Fibroblast of skin of left biceps (primary cell): ENCODE data around the gene PRIMPOL.
A peak's percentile ranks its signal among the peaks of the same experiment; 100 is the strongest.
"Not testable (repeated sequence)": the region's sequence is repeated elsewhere in the genome, so short reads cannot be mapped to it uniquely, and the experiment has no call there.

Source experiments
- DNase-seq, 2 experiments: peaks; one replicate each; pipeline ENCODE4 v3.0.0-alpha.2; 2013; ENCODE audit warnings: low read depth in 2 of 2

Gene PRIMPOL

DNA sequence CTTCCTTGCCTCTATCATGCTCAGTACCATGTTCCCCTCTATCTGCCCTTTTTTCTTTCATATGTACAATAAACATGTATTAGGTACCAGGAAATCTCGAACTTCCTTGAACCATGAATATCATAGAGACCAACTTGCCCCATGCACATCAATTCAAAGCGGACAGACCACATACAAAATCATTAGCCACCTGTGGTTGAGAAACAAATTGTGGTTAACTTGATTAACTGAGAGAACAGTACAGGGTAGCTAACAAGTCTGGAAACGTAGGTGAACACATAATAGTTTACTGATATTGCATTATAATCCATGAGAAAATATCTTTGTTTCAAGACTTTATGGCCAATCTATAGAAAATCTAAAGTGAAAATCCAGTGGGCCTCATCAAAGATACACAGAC, 8.5 kb upstream of the PRIMPOL start:
- DNase-seq: no peak

DNA sequence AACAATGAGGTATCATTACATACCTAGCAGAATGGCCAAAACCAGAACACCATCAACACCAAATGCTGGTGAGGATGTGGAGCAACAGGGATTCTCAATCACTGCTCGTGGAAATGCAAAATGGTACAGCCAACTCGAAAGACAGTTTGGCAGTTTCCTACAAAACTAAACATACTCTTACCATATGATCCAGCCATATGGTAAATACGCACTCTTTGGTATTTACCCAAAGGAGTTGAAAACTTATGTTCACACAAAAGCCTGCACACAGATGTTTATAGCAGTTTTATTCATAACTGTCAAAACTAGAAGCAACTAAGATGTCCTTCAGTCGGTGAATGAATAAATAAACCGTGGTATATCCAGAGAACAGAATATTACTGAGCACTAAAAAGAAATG, 8.1 kb upstream of the PRIMPOL start:
- DNase-seq: no peak

DNA sequence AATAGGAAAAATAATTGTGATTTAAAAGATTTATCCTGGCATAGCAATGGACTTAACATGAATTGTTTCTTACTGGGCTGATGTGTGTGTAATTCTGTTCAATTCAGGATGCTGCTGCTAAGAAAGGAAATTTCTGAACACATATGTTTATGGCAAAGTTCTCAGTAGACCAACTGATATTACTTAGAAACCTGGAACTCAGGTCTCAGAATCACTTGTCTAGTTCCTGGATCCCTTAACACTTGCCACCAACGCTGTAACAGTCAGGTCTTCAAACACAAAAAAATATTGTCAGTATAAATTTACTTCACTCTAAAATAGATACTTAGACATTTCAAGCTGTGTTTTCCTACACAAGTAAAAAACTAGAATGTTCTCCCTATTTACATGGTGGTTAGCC, 5.8 kb upstream of the PRIMPOL start:
- no peak for DNase-seq

DNA sequence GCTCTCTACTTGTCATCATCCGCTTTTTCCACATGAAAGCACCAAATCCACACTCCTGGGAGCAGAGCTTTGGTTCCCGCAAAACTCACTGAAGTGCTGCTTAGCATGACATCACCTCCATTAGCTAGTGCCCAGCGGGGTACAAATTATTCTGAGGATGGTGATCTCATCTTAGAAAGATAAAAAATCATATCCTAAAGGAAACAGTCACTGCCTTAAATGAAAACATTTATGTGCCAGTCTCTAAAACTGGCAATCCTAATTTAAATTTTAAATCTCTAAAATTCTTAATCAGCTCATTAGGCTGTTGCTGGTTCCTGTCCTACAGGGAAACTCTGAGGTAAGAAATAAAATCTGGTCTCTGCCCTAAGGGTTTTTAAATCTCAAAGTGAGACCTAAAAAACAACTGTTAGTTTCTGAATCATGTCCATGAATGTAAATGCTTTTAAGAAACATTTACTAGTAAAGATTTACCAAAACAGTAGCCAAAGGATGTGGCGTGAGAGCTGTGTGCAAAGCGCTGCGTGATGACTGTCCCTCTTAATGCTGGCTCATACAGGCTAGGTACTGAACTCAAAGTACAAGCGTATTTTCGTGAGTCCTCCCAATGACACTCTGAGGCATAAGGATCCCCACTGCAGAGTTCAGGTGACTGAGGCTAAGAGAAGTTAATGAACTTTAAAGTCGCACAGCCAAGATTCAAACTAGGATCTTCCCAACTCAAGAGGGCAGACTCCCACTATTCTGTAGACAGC, 4.8 kb upstream of the PRIMPOL start:
- no peak for DNase-seq

DNA sequence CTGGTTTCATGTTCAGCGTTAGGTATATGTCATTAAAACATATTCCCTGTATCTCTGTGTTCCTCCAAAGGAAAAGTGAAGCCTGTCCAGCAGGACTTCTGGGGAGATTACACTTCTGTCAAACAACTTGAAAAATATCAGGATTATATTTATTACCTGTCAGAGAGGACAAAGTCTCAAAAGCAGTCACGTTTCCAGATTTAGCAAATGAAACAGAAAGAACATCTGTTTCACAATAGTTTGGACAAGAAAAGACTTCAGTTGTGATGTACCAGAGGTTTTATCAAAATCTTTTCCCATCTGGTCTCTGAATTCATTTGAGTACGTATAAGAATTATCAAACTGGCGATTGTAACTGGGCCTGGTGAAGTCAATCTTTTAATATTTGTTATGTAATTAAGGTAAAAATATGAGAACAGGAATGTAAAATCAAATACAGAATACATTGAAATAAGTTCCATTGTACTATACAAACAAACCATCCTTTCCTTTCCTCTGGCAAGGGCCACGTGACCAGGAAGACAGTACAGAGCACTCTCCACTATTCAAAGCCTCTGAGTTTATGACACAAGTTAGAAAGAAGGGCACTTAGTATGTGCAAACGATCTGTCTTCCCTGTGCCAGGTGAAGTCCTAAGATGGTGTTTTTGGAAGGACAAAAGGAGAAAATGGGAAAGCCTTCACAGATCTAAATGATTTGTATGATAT, 3.5 kb upstream of the PRIMPOL start:
- DNase-seq: no peak

DNA sequence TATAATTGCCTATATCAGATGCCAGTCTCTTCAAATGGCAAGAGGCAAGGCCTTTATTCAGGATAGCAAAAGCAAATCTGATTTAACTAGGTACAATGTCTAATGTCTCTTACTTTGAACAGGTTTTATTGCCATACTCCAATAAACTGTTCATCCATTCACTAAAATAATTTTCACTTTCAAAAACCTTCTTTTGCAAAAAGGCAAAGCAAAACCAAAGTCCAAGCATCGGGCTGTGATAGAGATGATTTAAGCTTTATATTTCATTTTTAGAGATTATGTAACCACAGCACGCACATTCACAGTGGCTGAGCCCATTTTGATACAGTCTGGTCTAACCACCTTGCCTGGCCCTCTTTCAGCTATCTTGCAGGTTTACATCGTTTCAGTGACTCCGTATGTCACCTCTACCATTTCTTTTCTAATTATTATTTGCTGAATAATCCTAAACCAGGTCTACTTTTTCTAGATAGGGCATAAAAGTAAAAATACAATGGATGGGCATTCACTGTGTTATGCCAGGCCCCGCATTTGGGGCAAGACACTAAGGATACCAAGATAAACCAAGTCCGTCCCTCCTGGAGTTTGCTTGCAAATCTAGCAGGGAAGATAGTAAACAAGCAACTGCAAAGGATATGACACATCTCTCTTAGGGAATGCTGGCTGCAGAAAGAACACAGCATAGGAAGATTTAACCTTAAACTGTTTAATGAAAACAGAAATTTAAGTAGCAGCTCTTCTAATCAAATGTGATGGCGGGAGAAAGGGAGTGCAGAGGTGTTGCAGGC, 2.1 kb upstream of the PRIMPOL start:
- no peak for DNase-seq

DNA sequence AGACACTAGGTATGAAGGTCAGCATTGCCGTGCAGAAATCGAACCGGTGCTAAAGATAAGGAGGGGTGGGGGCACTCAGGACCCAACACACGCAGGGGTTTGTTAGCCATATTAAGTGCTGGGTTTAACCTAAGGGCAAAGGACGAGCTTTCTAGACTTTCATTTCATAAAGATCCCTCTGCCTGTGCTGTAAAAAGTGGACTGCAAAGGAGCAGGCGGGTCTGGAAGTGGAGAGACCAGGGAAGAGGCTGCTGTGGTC, 1.6 kb upstream of the PRIMPOL start:
- no peak for DNase-seq

DNA sequence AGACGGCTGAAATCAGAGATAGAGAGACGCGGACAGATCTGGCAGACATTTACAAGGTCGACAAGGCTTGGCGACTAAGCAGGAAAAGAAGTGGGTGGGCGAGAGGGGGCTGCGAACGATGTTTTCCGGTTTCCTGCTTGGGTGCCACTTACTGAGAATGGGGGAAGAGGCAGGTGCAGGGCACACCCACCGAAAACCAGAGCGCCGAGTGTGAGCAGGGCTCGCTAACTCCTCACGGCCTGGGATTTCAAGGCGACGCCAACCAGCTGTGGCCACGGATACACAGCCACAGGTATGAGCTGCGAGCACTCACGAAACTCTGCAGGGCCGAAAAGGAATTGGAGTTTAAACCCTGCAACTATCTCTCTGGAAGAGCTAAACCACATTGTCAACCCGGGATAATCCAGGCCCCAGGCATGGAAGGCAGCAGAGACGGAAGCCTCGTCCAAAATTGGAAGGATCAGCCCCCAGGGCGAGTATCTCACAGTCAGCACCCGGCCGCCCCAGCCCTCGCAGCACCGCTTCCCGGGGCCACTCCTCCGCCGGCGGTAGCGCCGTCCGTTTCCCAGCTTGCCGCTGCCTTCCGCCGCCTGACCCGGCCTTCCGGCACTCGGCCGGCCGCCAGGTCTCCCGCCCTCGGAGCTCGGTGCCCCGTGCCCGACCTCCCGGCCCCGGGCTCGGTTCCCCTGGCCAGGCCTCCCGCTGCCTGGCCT, 1.1 kb upstream of the PRIMPOL start:
- no peak for DNase-seq

DNA sequence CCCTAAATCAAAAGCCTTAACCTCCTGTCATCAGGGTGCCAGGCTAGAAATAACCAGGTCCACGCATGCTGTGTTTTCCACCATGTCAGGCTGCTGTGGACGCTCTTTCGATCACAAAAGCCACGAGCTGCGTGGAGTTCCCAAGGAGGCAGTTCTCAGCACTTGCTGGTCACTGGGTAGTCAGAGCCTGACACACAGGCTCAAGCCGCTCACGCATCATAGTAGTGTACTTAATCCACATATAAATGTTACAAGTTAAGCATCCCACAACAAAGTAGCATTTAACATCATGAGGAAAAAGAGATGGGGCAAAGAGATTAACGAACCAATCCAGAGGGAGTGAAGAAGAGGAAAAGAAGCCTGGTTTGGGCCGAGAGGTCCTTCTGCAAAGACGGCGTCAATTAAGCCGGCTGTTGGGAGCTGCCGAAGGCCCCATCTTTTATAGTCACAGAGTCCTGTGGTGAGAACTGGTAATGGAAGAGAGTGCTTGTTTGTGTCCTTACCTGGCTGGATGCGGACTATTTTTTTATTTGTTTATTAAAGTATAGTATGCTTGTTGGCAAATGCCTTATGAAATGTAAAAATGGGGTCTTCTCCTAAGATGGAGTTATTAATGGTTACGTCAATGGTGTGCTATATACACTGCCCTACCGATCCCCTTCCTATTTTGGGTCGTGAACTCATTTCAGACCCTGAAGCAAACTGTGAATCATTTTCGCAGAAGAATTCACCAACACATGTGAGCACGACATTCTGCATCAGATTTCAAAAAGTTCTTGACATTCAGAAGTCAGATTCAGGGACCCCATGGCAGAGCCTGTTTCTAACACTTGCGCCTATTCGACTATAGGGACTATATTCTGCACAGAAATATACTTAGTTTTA, 675 bp downstream of the PRIMPOL start:
- DNase-seq: no peak

DNA sequence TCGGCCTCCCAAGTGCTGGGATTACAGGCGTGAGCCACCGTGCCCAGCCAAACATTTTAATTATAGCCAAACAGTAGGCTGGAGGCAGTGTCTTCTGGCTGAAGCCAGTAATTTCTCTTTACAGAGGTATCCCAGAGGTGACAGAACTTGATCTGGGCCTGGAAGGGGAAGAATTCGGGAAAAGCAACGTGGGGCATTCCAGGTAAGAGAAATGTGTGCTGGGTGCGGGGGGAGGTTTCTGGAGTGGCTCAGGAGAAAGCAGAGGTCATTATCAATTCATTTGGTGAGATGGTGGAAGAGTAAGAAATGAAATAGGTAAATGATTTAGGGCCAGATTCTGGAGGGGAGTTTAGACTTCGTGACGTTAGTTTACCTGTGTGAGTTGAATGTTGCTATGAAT, 2.4 kb downstream of the PRIMPOL start:
- DNase-seq: no peak

DNA sequence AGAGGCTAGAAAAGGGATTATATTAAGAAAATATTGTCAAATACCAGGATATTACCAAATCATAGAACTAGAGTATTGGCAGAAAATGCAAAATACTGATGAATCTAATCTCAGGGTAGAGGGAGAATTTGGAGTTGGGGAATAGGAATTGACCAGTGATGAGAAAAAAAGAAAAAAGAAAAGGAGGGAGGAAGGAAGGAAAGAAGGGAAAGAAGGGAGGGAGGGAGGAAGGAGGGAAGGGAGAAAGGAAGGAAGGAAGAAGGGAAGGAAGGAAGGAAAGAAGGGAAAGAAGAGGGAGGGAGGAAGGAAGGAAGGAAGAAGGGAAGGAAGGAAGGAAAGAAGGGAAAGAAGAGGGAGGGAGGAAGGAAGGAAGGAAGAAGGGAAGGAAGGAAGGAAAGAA, 3.1 kb downstream of the PRIMPOL start:
- DNase-seq: not testable (repeated sequence)

DNA sequence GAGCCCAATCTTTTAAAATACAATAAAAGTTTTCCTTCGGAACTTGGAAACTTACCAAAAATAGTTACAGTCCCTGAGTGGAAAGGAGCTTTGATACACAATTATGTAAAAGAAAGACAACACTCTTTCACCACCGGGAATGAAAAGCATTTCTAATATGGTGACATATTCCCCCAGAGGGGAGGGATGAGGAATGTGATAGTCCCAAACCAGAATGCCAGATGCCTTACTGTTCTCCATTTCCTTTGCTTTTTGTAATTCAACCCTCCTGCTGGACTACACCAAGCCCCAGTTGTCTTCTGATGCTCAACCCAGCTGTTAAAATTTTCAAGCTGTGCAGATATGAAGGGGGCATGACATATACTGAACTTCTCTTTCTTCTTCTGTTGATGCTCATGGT, 4.1 kb downstream of the PRIMPOL start:
- peak; percentile 37 to 44 for DNase-seq

DNA sequence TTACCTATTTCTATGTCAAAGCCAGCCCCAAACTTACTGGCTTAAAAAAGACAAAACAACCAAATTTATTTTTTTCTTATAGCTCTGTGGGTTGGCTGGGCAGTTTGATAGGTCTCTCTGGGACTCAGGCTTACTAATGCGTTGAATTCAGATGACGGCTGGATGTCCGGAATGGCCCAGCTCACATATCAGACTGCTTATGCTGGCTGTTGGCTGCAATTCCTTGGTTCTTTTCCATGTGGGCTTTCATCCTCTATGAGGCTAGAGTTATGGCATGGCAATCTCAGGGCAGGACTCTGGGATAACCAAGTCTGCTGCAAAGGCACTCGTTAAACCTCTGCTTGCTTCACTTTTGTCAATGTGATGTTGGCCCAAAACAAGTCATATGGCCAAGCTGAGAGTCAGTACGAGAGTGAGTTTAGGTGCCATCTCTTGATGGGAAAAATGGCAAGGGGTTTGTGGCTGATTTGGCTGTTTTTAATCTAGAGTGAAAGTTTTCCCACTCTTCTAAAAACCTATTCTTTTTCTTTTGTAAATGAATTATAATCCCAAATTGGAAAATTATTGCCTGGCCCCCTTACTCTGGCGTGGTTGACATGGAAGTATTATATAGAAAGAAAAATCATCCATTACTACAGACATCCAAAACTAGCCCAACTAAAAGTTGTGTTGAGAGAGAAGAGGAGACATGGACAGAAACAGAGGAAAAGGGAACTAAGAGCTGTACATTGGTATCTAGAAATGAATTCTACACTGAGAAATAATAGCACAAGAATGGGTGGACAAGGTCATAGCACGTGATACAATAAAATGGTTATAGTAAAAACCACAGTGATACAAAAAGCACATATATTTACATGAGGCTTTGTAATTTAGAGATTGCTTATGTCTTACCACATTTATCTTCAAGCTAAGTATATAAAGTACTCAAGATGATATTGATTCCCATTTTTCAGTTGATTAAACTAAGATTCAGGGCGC, 6.6 kb downstream of the PRIMPOL start:
- no peak for DNase-seq

DNA sequence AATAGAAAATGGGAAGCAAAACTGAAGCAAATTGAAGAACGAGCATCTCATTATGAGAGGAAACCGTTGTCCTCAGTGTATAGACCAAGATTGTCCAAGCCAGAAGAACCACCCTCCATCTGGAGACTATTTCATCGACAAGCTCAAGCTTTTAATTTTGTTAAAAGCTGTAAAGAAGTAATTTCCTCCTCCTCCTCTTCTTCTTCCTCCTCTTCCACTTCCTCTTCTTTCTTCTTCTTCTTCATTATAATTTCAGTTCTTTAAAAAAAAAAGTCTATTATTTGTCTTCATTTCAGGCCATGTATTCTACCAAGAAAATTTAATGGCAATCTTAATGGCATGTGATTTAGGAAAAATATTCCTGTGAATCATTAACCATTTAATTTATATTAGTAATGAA, 7.6 kb downstream of the PRIMPOL start:
- no peak for DNase-seq

DNA sequence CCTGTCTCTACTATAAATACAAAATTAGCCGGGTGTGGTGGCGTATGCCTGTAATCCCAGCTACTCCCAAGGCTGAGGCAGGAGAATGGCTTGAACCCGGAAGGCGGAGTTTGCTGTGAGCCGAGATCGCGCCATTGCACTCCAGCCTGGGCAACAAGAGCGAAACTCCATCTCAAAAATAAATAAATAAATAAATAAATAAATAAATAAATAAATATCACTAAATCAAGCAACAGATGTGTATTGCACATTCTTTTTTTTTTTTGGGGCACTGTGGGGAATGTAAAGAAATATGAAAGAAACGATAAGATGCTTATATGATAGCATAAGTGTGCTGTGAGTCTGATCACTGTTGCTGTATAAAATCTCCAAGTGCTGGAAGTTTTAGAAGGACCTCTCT, 8.3 kb downstream of the PRIMPOL start:
- not testable (repeated sequence) for DNase-seq

DNA sequence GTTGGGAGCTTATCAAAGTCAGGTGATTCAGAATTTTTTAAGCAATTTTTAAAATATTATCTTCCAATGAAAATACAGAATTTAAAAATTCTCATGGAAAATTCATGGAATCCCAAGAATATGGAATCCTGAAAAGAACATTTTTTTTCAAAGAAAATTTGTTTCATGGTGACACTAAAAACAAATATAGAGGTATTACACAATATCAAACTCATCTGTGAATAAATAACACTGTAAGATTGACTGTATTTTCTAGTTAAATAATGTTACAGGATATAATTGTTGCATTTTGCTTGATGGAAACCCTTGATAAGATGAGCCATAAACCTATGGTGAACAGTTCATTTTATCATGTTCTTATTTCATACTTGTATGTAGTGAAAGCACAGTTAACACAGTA, 11.4 kb downstream of the PRIMPOL start:
- no peak for DNase-seq

DNA sequence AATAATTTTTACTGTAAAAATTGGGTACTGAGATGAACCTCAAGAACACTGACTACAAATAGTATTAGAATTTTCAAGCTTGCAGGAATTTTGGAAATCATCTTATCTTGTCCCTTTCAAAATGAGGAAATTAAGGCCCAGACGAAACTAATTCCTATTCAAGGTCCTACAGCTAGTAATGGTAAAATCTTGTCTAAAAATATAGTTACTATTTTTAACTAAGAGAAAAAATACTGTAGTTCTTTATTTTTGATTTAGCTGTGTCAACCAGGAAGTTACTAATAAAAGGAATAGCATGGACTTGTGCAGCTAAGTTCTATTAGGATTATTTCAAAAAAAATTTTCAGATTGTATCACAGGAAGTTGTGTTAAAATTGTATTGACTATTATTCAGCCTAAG, 12.7 kb downstream of the PRIMPOL start:
- no peak for DNase-seq

DNA sequence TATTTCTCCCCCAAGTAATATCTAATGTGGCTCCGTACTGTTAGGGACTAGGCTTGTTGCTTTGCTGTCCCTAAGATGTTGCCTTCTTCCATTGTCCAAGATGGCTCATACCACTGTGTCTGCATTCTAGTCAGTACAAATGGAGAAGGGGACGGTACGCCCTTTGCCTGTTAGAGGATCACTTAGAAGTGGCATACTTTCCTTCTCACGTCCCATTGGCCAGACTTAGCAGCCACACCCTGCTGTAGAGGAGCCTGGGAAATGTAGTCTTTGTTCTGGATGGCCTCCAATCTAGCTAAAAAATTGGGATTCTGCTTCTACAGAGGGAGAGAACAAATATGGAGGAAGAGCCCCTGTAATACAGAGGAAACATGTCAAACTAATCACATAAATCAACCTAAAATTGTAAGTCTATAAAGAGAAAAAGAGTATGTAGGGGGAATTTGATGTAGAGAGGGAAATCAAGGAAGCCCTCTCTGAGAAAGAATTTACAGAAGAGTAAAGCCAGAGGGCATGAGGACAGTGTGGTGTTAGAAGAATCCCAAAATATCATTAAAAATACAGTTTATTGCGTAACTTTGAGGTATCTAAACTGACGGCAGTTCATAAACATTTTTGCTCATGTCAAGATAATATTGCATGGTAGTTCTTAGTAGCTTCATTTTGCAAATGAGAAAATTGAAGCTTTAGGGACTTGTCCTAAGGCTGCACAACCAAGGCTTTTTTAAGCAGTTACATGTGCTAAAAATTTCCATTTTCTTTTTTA, 15.1 kb downstream of the PRIMPOL start:
- DNase-seq: no peak

DNA sequence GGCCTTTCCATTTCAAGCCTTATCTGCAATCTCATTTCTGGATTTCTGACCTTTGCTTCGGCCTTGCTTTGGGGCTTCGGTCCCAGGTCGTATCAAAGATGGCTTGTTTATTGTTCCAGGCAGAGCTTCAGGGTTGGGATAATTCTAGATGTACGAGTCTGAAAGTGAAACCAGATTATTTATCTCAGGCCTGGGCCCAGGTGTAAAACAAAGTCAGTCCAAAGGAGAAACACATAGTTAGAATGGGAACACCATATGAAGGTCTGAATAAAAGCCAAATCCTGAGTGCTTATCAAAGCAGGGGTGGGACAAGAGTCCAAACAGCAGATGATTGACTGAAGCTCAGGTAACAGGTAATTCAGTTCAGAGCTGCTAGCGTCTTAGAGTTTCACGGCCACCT, 17.1 kb downstream of the PRIMPOL start:
- no peak for DNase-seq
